Fibroblast of lung (primary cell): ENCODE measurements around the gene GLDN. TPM values are rescaled to one million over a fixed set of nuclear protein-coding genes. Genes with fewer than 3 reads are reported as not detected.

ENCODE experiments used
- DNase-seq, 2 donors: peaks; one replicate each; pipeline versions ENCODE4 v3.0.0 to v3.0.0-alpha.2; 2010; ENCODE audit warnings: low read depth in 2 of 2
- H2AFZ ChIP-seq: 2 replicates; pipeline ENCODE4 v1.5.1; 2012; ENCODE audit warnings: low read length, control low read depth, inconsistent platforms
- H3K27ac ChIP-seq: 2 replicates; pipeline ENCODE4 v1.5.1; 2011; ENCODE audit warnings: low read length, control low read depth; ENCODE audit not compliant: insufficient read depth
- H3K27me3 ChIP-seq: 2 replicates; pipeline ENCODE4 v1.5.1; 2011; ENCODE audit warnings: mild to moderate bottlenecking, low read length; ENCODE audit not compliant: control insufficient read depth, insufficient read depth
- H3K36me3 ChIP-seq: 2 replicates; pipeline ENCODE4 v1.5.1; 2011; ENCODE audit warnings: low read length; ENCODE audit not compliant: control insufficient read depth, insufficient read depth
- H3K4me1 ChIP-seq: 2 replicates; pipeline ENCODE4 v1.5.1; 2011; ENCODE audit warnings: low read length; ENCODE audit not compliant: control insufficient read depth, insufficient read depth; ENCODE audit errors: extremely low read depth
- H3K4me2 ChIP-seq: 2 replicates; pipeline ENCODE4 v1.5.1; 2011; ENCODE audit warnings: low read length, control low read depth; ENCODE audit not compliant: insufficient read depth; ENCODE audit errors: extremely low read depth
- H3K4me3 ChIP-seq, 4 experiments: fragments of 200-600 bp in 1 of 4; sonication (generic) in 1 of 4; replicated peaks in 1 of 4; 2 replicates each; pipeline ENCODE4 v1.5.1; 2011 to 2016; ENCODE audit warnings: low read length in 4 of 4, low read depth in 3 of 4, mild to moderate bottlenecking in 3 of 4, control low read depth in 2 of 4, inconsistent platforms in 1 of 4, mixed read lengths in 1 of 4; ENCODE audit not compliant: insufficient read depth in 1 of 4; ENCODE audit errors: control extremely low read depth in 1 of 4
- H3K79me2 ChIP-seq: 2 replicates; pipeline ENCODE4 v1.5.1; 2012; ENCODE audit warnings: mild to moderate bottlenecking, low read length, inconsistent platforms; ENCODE audit not compliant: control insufficient read depth, insufficient read depth
- H3K9ac ChIP-seq: 2 replicates; pipeline ENCODE4 v1.5.1; 2011; ENCODE audit warnings: mild to moderate bottlenecking, low read length, control low read depth; ENCODE audit not compliant: insufficient read depth
- H3K9me3 ChIP-seq: 2 replicates; pipeline ENCODE4 v1.5.1; 2012; ENCODE audit warnings: low read depth, low read length; ENCODE audit not compliant: control insufficient read depth, insufficient read depth
- H4K20me1 ChIP-seq: 2 replicates; pipeline ENCODE4 v1.5.1; 2011; ENCODE audit warnings: low read length; ENCODE audit not compliant: control insufficient read depth, insufficient read depth; ENCODE audit errors: extremely low read depth
- CTCF ChIP-seq, 2 donors: IDR thresholded peaks in 1 of 2; conservative IDR thresholded peaks in 1 of 2; 1 replicate in 1 of 2; 2 replicates in 1 of 2; pipeline ENCODE4 v1.5.1; 2011 to 2012; ENCODE audit warnings: low read length in 2 of 2, control low read depth in 1 of 2, inconsistent platforms in 1 of 2, low read depth in 1 of 2, mild to moderate bottlenecking in 1 of 2
- EZH2 ChIP-seq: IDR thresholded peaks from 2 replicates; pipeline ENCODE4 v1.5.1; 2012; ENCODE audit warnings: low read length, control low read depth, mild to moderate bottlenecking; ENCODE audit errors: missing control alignments
- polyA plus RNA-seq, 2 donors: library from polyadenylated mRNA; depleted of rRNA in 1 of 2; stranded (reverse) in 1 of 2; unstranded in 1 of 2; fragments of >200 nt; gene quantifications; 2 replicates each; pipeline ENCODE4 v1.2.1, GENCODE V29; 2011 to 2012; ENCODE audit warnings: missing spikeins in 1 of 2
- total RNA-seq: library from RNA; depleted of rRNA; stranded (reverse); fragments of >200 nt; gene quantifications from 2 replicates; pipeline ENCODE4 v1.2.1, GENCODE V29; 2014

The GLDN gene
- total and polyA plus RNA-seq, 2 donors (not counting 1 experiment from before 2014, with no cell fraction given): 1.8 to 50.7 TPM

- Histone ChIP-seq H3K4me3 (no peak overlapping the region), H3K9ac (no peak overlapping the region), H3K9me3 (no peaks in the 10 kb centered on the region), H3K4me2 (peak overlapping the region; percentile 19), H3K4me1 (peaks cover 4% of the 10 kb centered on the region), H4K20me1 (no peaks in the 10 kb centered on the region), H3K27ac (peak overlapping the region; percentile 25), H2AFZ (no peak overlapping the region), H3K27me3 (no peaks in the 10 kb centered on the region), H3K79me2 (no peaks in the 10 kb centered on the region), H3K36me3 (no peaks in the 10 kb centered on the region)
- TF ChIP-seq EZH2 (no peak), CTCF (conservative IDR thresholded peaks at IDR 0.05 in 1 of 2, IDR thresholded peaks at IDR 0.05 in 1 of 2; ENCODE audit: low read depth in 1 of 2, low read length in 2 of 2) (no peak)
- DNase-seq: peak; percentile 48 to 90
Observed at GRCh38 chr15:51312166-51313073, 29.0 kb upstream of the GLDN start.

- H3K4me2 ChIP-seq: no peak overlapping the region
- TF ChIP-seq CTCF (conservative IDR thresholded peaks at IDR 0.05 in 1 of 2, IDR thresholded peaks at IDR 0.05 in 1 of 2; ENCODE audit: low read depth in 1 of 2, low read length in 2 of 2) (no peak), EZH2 (no peak)
- no peaks in the 10 kb centered on the region for H3K36me3 ChIP-seq
- DNase-seq: peak in 1 of 2 donors; percentile 79
- H4K20me1 ChIP-seq: no peaks in the 10 kb centered on the region
- no peak overlapping the region for H3K4me3 ChIP-seq
- H3K27me3 ChIP-seq: no peaks in the 10 kb centered on the region
- no peak overlapping the region for H2AFZ ChIP-seq
- H3K9ac ChIP-seq: no peak overlapping the region
- H3K79me2 ChIP-seq: no peaks in the 10 kb centered on the region
- no peak overlapping the region for H3K27ac ChIP-seq
- peaks cover 4% of the 10 kb centered on the region for H3K4me1 ChIP-seq
- H3K9me3 ChIP-seq: no peaks in the 10 kb centered on the region
Observed at GRCh38 chr15:51313074-51313393, 28.4 kb upstream of the GLDN start.

GRCh38 chr15:51313644-51314280 lies 27.7 kb upstream of the GLDN start:
- Histone ChIP-seq H3K27ac (no peak overlapping the region), H3K4me1 (peaks cover 4% of the 10 kb centered on the region), H3K4me3 (no peak overlapping the region), H2AFZ (no peak overlapping the region), H3K9ac (no peak overlapping the region), H3K9me3 (no peaks in the 10 kb centered on the region), H3K27me3 (no peaks in the 10 kb centered on the region), H3K79me2 (no peaks in the 10 kb centered on the region), H3K36me3 (no peaks in the 10 kb centered on the region), H3K4me2 (no peak overlapping the region), H4K20me1 (no peaks in the 10 kb centered on the region)
- no peak for DNase-seq
- TF ChIP-seq CTCF (conservative IDR thresholded peaks at IDR 0.05 in 1 of 2, IDR thresholded peaks at IDR 0.05 in 1 of 2; ENCODE audit: low read depth in 1 of 2, low read length in 2 of 2) (no peak), EZH2 (no peak)
